Prostate gland (tissue), 2 donors: ENCODE results near the gene CKAP2L. TPM values are rescaled to one million over a fixed set of nuclear protein-coding genes. Genes with fewer than 3 reads are reported as not detected.

ENCODE experiments used
- DNase-seq: peaks from one replicate; pipeline ENCODE4 v3.0.0-alpha.2; 2019; ENCODE audit warnings: low spot score
- H3K27ac ChIP-seq, 2 donors: fragments of 200-600 bp; sonication (generic); 2 replicates each; pipeline ENCODE4 v1.5.1; 2017 to 2019
- H3K27me3 ChIP-seq: fragments of 200-600 bp; sonication (generic); replicated peaks from 2 replicates; pipeline ENCODE4 v1.5.1; 2019; ENCODE audit not compliant: insufficient read depth
- H3K36me3 ChIP-seq, 2 donors: fragments of 200-600 bp; sonication (generic); 1 replicate in 1 of 2; 2 replicates in 1 of 2; pipeline versions ENCODE4 v1.5.1 to v1.8.1; 2017 to 2019
- H3K4me1 ChIP-seq: fragments of 200-600 bp; sonication (generic); replicated peaks from 2 replicates; pipeline ENCODE4 v1.5.1; 2019
- H3K4me3 ChIP-seq, 2 donors: fragments of 200-600 bp; sonication (generic); 2 replicates each; pipeline ENCODE4 v1.5.1; 2017 to 2019
- H3K9me3 ChIP-seq: fragments of 200-600 bp; sonication (generic); 2 replicates; pipeline ENCODE4 v1.5.1; 2017
- POLR2A ChIP-seq: fragments of 450-650 bp; IDR thresholded peaks from one replicate; pipeline ENCODE4 v1.6.1; 2016; ENCODE audit warnings: antibody characterized with exemption, mild to moderate bottlenecking
- POLR2AphosphoS5 ChIP-seq: sonication (generic); formaldehyde crosslinking; IDR thresholded peaks from one replicate; pipeline ENCODE4 v1.6.1; 2017; ENCODE audit warnings: antibody characterized with exemption
- WGBS: methylation state at CpG from one replicate; pipeline ENCODE4 v1.1.5; 2018; 5-methylcytosine and 5-hydroxymethylcytosine counted together
- intact Hi-C: fragments of 100-400 bp; cut with DNase I; formaldehyde crosslinking; loops from one replicate; pipeline ENCODE4 v1.14.2; 2022
- total RNA-seq, 2 donors: library from RNA; depleted of rRNA; stranded (reverse); fragments of >200 nt; gene quantifications; one replicate each; pipeline ENCODE4 v1.1.0, GENCODE V29; 2016
- TF ChIP-seq, protein P1 (sequence below), 4 experiments: fragments of 200-600 bp in 2 of 4; fragments of 450-650 bp in 2 of 4; sonication (generic) in 2 of 4; IDR thresholded peaks; 1 replicate in 3 of 4; 2 replicates in 1 of 4; pipeline ENCODE4 v1.5.1; 2016 to 2019; ENCODE audit warnings: antibody characterized with exemption in 4 of 4, mild to moderate bottlenecking in 2 of 4, moderate library complexity in 2 of 4

The CKAP2L gene, protein sequence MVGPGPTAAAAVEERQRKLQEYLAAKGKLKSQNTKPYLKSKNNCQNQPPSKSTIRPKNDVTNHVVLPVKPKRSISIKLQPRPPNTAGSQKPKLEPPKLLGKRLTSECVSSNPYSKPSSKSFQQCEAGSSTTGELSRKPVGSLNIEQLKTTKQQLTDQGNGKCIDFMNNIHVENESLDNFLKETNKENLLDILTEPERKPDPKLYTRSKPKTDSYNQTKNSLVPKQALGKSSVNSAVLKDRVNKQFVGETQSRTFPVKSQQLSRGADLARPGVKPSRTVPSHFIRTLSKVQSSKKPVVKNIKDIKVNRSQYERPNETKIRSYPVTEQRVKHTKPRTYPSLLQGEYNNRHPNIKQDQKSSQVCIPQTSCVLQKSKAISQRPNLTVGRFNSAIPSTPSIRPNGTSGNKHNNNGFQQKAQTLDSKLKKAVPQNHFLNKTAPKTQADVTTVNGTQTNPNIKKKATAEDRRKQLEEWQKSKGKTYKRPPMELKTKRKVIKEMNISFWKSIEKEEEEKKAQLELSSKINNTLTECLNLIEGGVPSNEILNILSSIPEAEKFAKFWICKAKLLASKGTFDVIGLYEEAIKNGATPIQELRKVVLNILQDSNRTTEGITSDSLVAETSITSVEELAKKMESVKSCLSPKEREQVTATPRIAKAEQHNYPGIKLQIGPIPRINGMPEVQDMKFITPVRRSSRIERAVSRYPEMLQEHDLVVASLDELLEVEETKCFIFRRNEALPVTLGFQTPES
- total RNA-seq = 1 to 10 TPM in 1 of 2 donors, under 1 TPM in 1; 0.23 to 3.1 TPM

DNA sequence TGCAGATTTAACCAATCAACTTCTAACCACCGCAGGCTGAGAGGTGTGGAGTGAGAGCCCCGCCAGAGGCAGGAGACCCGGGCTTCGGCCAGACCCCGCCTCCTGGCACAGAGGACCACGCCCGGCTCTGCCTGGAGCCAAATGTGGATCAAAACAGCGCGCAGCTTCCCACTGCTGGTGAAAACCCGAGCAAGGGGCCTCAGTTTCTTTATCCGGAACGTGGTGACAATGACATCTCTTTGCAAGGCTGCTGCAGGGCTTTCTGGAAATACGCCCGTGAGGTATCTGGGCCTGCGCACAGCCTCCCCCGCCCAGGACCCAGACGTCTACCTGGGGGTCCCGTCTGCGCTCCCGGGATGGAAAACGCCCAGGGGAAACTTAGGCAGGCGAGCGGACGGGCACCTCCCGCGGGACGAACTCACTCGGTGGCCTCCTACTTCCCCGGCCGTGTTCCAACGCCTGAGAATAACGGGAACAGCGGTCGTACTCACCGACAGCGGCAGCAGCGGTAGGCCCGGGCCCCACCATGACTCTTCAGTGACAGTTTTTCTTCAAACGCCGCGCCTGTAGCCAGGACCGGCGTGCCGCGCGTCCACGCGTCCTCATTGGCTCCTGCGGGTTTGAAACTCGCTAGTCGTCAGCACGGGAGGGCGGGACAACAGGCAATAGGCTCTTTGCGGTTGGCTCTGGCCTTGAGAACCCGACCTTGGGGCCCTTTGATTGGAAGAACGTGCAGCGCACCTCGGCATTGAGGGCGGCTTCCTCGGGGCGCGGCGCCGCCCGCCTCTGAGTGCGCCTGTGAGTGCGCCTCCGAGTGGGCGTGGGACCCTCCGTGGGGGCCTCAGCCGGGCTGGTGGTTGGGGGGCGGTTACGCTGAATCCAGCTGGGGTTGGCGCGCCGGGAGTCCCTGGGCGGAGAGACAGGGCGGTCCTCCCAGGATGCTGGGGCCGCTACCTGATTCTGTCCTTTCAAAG, at the start of gene CKAP2L:
CKAP2L (minus strand) TSS at position 539 of the 974 bp plus-strand sequence; CDS start at position 528, 11 bp downstream.
- peak within 1 kb of the TSS; percentile 46 to 47 for H3K4me3 ChIP-seq
- WGBS = under 1% methylated on average over 78 of the region's 79 CpGs
- TF ChIP-seq, protein P1, sequence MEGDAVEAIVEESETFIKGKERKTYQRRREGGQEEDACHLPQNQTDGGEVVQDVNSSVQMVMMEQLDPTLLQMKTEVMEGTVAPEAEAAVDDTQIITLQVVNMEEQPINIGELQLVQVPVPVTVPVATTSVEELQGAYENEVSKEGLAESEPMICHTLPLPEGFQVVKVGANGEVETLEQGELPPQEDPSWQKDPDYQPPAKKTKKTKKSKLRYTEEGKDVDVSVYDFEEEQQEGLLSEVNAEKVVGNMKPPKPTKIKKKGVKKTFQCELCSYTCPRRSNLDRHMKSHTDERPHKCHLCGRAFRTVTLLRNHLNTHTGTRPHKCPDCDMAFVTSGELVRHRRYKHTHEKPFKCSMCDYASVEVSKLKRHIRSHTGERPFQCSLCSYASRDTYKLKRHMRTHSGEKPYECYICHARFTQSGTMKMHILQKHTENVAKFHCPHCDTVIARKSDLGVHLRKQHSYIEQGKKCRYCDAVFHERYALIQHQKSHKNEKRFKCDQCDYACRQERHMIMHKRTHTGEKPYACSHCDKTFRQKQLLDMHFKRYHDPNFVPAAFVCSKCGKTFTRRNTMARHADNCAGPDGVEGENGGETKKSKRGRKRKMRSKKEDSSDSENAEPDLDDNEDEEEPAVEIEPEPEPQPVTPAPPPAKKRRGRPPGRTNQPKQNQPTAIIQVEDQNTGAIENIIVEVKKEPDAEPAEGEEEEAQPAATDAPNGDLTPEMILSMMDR (IDR thresholded peaks at IDR 0.05) = peak in 1 of 4 experiments; percentile 19
- TF ChIP-seq POLR2A (no peak), POLR2AphosphoS5 (peak; percentile 86)
- DNase-seq = peak; percentile 94
- H3K9me3 ChIP-seq = no peaks in the 10 kb centered on the region
- intact Hi-C loops = no loop called here
- H3K27ac ChIP-seq = no peak within 1 kb of the TSS
- no peaks in the 10 kb centered on the region for H3K4me1 ChIP-seq
- H3K36me3 ChIP-seq = no peaks in the 10 kb centered on the region
- H3K27me3 ChIP-seq = no peaks in the 10 kb centered on the region

DNA sequence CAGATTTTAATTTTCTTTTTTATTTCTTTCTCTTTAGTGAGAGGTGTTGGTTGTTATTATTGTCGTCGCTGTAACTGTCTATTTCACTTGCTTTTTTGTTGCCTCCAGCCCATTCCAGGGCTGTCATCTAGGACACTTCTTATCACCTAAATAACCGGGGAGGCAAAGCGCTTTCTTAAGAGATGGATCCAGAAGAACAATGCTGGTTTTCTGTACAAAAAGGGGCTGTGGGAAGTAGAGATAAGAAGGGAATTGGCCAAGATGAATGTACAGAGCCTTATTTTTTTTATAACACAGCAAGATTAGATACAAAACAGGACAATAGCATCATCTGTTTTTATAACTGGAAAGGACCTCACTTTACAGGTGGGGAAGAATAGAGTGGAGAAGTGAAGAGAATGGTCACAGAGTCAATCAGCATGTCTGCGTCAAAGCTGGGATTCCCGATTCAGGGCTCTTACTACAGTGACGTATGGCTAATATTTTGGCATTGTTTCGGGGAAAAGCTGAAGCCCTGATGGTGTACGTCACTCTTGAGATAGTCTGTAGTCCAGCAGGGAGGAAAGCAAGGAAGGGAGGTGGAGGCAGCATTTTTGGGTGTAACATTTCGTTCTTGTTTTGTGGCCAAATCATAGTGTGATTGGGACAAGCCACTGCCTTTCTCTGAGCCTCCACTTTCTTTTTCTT, 49.0 kb upstream of the CKAP2L start:
- H3K9me3 ChIP-seq = no peaks in the 10 kb centered on the region
- 82% methylated on average over 10 of the region's 10 CpGs for WGBS
- H3K27ac ChIP-seq = no peak overlapping the region
- intact Hi-C loops = no loop called here
- no peak overlapping the region for H3K4me3 ChIP-seq
- H3K27me3 ChIP-seq = no peaks in the 10 kb centered on the region
- no peaks in the 10 kb centered on the region for H3K4me1 ChIP-seq
- TF ChIP-seq, protein P1 (IDR thresholded peaks at IDR 0.05) = no peak
- no peak for TF ChIP-seq POLR2A
- H3K36me3 ChIP-seq = no peaks in the 10 kb centered on the region
- DNase-seq = no peak

DNA sequence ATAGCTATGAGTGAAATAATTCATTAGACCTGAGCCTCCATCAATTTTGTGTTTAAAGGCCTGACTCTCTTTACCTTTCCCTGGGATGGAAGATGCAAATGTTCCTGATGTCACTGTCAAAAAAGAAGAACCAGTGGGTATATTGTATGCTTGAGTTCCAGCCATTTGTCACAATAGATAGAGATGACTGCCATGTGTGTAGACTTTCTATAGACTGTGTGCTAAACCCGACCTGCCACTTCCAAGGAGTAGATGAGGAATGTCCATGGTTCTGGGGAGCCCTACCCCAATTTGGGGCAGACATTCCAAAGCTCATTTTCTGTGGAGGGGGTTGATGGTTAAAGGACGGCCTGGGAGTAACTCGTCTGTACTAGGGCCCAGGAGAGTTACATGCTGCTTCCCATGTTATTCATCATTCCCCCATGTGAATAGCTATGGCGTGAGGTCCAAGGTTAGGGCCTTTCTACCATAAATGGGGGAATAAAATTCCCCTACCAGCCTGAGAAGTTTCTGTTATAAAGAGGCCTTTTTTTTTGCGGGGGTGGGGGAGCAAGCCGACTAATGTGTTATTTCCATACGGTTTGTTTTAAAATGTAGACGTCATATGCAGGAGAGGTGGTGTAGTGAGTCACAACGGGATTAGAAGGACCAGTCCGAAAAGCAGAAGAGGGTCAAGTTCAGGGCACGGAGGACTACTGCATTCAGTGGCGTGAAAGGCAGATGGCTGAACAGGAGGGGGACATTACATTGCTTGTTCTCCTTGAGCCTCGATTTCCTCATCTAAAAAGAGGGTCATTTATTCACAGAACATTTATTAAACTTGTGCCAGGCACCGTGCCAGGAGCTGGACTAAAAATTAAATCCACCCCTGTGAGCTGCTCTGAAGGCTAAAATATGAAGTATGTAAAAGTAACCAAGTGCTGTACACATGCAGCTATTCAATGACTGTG, 48.2 kb upstream of the CKAP2L start:
- TF ChIP-seq POLR2A (no peak), POLR2AphosphoS5 (no peak)
- TF ChIP-seq, protein P1 (IDR thresholded peaks at IDR 0.05) = no peak
- H3K27me3 ChIP-seq = no peaks in the 10 kb centered on the region
- no peaks in the 10 kb centered on the region for H3K4me1 ChIP-seq
- WGBS = 73% methylated on average over 14 of the region's 14 CpGs
- no peaks in the 10 kb centered on the region for H3K36me3 ChIP-seq
- no peak for DNase-seq
- no peaks in the 10 kb centered on the region for H3K9me3 ChIP-seq
- H3K27ac ChIP-seq = no peak overlapping the region
- H3K4me3 ChIP-seq = no peak overlapping the region
- intact Hi-C loops = no loop called here
